NCI-H2171 treated with DMSO at 0.1 percent for 48 hours (cell line): ENCODE results near the gene SMAD3.
"Not testable (repeated sequence)": the region's sequence is repeated elsewhere in the genome, so short reads cannot be mapped to it uniquely, and the experiment has no call there.

ENCODE experiments used
- DNase-seq: peaks from one replicate; lab custom pipeline; 2025; lab: John Stamatoyannopoulos, UW

SMAD3 gene

GRCh38 chr15:67063689-67064606 lies 1.5 kb upstream of the SMAD3 start:
- DNase-seq, result no peak

- DNase-seq, result no peak
Measured at GRCh38 chr15:67064607-67065530, 533 bp upstream of the SMAD3 start.

DNA sequence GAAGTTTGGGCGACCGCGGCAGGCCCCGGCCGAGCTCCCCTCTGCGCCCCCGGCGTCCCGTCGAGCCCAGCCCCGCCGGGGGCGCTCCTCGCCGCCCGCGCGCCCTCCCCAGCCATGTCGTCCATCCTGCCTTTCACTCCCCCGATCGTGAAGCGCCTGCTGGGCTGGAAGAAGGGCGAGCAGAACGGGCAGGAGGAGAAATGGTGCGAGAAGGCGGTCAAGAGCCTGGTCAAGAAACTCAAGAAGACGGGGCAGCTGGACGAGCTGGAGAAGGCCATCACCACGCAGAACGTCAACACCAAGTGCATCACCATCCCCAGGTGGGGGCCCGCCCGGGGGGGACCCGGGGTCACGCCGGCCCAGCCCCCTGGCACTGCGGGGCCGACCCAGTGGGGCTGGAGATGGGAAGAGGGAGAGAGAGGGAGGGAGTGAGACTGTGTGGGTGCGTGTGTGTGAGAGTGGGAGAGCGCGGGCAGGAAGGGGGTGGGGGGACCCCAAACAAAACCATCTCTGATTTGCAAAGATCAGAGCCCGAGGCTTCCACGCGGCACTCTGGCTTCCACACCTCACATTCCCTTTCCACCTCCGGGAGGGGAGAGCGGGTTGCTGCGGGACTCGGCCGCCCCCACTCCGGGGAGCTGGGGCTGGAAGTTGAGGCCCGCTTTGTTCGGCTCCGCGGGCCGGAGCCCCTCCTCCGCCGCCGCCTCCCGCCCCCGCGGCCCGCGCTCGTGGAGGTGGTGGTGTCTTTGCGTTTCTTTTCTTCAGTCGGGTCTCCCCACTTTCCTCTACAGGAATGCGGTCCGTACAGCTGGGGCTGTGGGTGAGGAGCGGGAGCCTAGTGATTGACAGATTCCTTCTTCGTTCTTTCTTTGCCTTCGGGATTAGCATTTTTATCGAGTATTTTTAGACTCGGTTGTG lies 898 bp downstream of the SMAD3 start:
- DNase-seq, result peak; percentile 15

- peak; percentile 67 for DNase-seq
Measured at GRCh38 chr15:67066959-67067853, 1.8 kb downstream of the SMAD3 start.

- no peak for DNase-seq
Measured at GRCh38 chr15:67067930-67068551, 2.6 kb downstream of the SMAD3 start.

DNA sequence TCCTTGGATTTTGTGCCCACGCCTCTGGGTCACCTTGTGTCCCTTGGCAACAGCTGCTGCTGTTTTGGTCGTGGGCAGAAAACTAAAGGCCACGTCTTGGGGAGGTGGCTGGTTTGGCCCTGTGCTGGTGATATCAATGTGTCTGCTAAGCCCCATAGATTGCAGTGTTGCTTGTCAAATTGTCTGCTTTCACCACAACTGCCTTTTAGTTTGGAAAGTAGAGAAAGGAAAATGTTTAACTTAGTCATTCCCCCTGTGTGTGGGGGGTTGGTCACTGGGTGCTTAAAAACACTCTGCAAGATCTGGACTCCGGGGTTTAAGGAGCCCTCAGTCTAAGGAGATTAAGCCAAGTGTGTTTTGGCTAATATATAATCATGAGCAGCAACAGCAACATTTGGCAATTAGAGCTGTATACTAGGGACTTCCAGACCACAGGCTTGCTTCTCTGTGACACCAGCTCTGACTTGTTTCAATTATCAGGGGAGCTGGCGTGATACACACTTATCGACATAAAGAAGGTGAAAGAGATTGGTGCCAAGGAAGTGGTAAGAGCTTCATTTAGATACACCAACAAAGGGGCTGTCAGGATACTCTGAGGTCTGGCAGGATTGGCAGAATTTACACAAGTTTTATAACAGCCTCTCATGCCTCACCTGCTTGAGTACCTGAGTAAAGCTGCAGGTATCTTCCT lies 3.5 kb downstream of the SMAD3 start:
- DNase-seq, result no peak

- no peak for DNase-seq
Measured at GRCh38 chr15:67070150-67070549, 4.7 kb downstream of the SMAD3 start.

DNA sequence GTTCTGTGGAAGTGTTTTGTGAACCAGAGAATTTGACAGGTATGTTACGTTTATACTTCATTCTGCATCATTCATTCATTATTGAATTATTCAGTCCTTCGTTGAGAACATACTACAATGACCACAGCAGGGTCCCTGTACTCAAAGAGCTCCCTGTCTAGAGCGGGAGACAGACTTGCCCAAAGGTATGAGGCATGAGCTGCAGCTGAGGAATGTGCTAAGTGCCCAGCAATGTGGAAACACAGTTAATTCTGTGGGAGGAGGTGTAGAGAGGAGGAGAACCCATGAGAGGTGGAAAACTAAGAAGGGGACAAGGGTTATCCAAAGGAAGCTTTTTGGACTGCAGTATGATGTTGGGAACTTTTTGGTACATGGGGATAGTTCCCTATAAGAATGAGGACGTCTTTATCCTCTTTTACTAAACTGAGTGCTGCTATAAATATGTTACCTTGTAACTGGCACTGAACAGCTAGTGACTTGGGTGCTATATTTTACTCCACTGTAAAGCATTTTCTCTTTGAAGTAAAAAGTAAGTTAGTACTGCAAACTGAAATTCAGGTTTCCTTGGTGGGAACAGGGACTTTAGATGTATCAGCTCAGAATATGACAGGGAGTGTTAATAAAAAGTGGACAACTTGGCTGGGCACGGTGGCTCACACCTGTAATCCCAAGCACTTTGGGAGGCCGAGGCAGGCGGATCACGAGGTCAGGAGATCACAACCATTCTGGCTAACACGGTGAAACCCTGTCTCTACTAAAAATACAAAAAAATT lies 5.7 kb downstream of the SMAD3 start:
- DNase-seq, result no peak

GRCh38 chr15:67072442-67072841 lies 7.0 kb downstream of the SMAD3 start:
- DNase-seq, result no peak

DNA sequence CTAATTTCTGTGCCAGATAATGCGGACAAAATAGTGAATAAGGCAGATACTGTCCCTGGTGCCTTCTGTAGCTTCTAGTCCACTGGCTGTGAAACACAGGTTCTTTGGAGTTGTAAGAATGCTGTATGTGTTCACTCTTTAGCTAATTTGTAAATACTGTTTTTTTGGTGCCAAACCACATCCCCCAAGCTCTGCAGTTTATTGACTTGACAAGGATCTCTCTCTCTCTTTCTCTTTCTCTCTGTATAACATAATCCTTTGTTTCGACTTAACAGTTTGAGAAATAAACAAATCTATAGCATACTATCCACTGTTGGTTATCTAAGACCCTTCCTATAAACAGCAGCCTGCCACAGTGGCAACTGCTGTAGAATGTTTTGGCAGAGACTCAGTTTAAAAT lies 7.6 kb downstream of the SMAD3 start:
- no peak for DNase-seq

- DNase-seq, result no peak
Measured at GRCh38 chr15:67074886-67075229, 9.5 kb downstream of the SMAD3 start.

GRCh38 chr15:67075555-67076135 lies 10.2 kb downstream of the SMAD3 start:
- DNase-seq, result not testable (repeated sequence)

- DNase-seq, result no peak
Measured at GRCh38 chr15:67076147-67076843, 10.9 kb downstream of the SMAD3 start.

DNA sequence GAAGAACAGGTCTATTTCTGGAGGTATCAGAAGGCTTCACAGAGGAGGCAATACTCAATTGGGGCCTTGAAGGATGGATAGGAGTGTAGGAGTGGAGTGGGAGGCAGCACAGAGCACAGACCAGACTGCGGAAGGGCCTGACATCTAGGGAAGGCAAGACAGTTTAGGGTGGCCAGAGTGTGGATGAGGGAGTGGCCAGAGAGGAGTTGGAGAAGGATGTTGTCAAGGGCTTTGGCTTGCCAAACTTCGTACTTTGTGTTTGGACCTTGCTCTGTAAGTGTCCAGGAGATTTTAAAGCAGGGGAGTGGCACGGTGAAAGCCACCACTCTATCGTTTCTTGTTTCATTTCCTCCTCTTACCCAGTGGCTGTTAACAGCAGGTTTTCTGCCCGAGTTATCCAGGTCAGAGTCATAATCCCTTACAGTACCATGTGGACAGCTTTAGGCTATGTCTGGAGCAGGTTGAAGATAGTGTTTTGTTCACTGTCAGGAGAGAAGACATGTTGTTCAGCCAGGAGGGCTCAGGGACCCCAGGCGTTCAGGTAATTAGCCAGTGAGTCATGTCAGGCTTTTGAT lies 12.3 kb downstream of the SMAD3 start:
- no peak for DNase-seq

- no peak for DNase-seq
Measured at GRCh38 chr15:67079361-67079760, 14.0 kb downstream of the SMAD3 start.

DNA sequence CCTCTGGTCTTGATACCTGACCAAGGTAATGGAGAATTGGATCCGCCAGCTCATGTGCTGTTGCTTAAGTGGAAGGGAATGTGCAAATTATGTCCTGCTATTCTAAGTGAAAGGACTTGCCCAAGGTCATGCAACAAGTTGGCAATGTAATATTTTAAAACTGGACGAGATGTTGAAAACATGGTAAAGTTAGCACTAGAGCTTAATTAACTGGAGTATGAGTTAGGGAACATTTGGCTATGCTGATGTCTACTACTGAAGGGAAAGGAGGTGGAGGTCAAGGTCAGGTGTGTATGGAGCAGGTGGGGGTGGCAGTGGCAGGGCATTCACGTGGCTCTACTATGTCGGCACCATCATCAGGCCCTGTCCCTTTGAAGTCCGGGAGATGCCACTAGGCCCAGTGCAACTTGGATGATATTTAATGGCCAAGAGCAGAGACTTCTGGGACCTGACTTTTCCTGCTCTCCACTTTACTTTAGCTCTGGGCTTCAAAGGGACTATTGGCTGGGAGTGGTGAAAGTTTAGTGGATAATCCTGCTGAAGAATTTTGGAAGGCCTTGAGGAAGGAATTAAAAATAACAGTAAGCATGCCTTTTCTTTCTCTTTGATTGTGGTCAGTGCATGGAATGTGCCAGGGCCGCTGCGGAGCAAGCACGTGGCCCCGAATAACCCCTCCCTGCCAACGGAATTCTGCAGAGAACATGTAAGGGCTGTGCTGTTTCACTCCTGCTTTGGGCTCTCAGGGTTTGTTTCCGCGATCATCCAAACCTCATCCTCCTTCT lies 14.9 kb downstream of the SMAD3 start:
- DNase-seq, result no peak
